Urinary bladder (tissue), 4 donors: ENCODE data around the gene MEIS2. TPM values are rescaled to one million over a fixed set of nuclear protein-coding genes. Genes with fewer than 3 reads are reported as not detected.

Experiments used
- DNase-seq: peaks from one replicate; pipeline ENCODE4 v3.0.0-alpha.2; 2015; ENCODE audit errors: extremely low spot score
- H3K27ac ChIP-seq: one replicate; pipeline ENCODE4 v1.5.1; 2013; ENCODE audit warnings: low read depth, mild to moderate bottlenecking, moderate library complexity
- H3K36me3 ChIP-seq: one replicate; pipeline ENCODE4 v1.6.1; 2013; ENCODE audit warnings: mild to moderate bottlenecking, moderate library complexity; ENCODE audit not compliant: insufficient read depth
- H3K4me1 ChIP-seq: one replicate; pipeline ENCODE4 v1.6.1; 2013; ENCODE audit warnings: mild to moderate bottlenecking, moderate library complexity; ENCODE audit not compliant: insufficient read depth
- H3K4me3 ChIP-seq: one replicate; pipeline ENCODE4 v1.5.1; 2013; ENCODE audit warnings: low read depth, low read length
- WGBS: extraction: QIAGEN DNeasy Blood & Tissue Kit; methylation state at CpG from one replicate; pipeline ENCODE4 v1.1.7; 2013; 5-methylcytosine and 5-hydroxymethylcytosine counted together
- polyA plus RNA-seq: library from polyadenylated mRNA; stranded (reverse); fragments of 200-250 nt; gene quantifications from one replicate; pipeline ENCODE4 v1.2.3, GENCODE V29; 2013
- total RNA-seq: library from RNA; depleted of rRNA; stranded (reverse); fragments of >200 nt; gene quantifications from one replicate; pipeline ENCODE4 v1.2.3, GENCODE V29; 2014
- donor health status: healthy with polysubstance abuse.
- donor health status: healthy.

The MEIS2 gene
- total and polyA plus RNA-seq, 2 donors: 79.8 to 163 TPM

DNA sequence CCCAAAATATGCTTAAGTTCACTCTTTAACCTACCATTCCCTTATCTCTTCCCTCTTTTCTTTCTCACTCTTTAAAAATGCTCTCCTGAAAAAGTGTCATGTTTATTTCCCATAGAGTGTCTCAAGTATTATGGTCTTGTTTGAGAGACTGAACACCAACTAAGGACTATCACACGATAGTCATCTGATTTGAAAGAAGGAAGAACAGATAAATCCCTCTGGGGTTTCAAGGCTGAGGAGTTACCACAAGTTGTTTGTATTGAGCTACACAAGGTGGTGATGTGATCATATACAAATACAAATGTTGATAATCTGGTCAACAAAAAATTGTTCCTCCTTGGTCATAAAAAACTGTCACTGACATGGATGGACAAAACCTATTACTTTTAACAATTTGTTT lies 13.8 kb downstream of the MEIS2 start:
- Histone ChIP-seq H3K4me1 (peaks cover 1% of the 10 kb centered on the region), H3K27ac (no peak overlapping the region), H3K4me3 (no peak overlapping the region), H3K36me3 (peaks cover 2% of the 10 kb centered on the region)
- WGBS: 32% methylated on average over 1 of the region's 1 CpG
- no peak for DNase-seq

DNA sequence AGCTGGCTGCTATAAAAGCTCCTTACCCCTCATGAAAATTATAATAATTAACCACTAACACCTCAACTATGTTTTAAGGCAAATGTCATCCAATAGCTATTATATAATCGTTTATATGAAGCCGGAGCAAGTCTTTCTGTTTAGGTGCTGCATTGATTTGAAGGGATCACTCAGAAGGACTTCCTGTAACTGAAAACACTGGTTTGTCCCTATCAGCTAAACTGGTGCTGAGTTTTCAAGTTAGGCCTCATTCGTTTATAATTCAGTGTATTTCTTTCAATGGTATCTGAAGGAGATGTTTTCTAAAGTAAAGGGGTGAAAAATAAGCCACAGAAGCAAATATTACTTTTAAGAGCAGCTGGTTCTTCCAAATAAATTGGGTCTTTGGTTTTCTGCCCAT lies 14.2 kb downstream of the MEIS2 start:
- Histone ChIP-seq H3K27ac (no peak overlapping the region), H3K4me1 (peaks cover 1% of the 10 kb centered on the region), H3K4me3 (no peak overlapping the region), H3K36me3 (peaks cover 2% of the 10 kb centered on the region)
- no peak for DNase-seq
- 27% methylated on average over 3 of the region's 3 CpGs for WGBS

DNA sequence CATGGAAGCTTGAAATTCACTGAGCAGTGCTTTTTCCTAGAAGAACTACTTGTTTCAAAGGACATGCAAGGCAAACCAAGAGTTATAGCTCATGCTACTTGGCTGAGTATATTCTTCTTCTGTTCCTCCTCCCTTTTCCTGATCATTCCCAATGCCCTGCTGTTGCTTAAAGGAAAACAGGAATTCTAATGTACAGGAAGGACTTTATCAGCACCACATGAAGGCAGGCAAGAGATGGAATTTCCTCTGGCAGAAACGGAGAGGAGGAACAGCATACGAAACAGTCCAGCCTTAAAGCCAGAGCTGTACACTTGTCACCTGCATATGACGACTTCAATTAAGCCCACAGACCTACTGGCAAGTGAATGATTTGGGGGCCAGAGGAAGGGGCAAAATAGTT lies 15.7 kb downstream of the MEIS2 start:
- no peak overlapping the region for H3K27ac ChIP-seq
- H3K4me1 ChIP-seq: peaks cover 1% of the 10 kb centered on the region
- no peak for DNase-seq
- 47% methylated on average over 3 of the region's 3 CpGs for WGBS
- H3K4me3 ChIP-seq: no peak overlapping the region
- peaks cover 2% of the 10 kb centered on the region for H3K36me3 ChIP-seq

DNA sequence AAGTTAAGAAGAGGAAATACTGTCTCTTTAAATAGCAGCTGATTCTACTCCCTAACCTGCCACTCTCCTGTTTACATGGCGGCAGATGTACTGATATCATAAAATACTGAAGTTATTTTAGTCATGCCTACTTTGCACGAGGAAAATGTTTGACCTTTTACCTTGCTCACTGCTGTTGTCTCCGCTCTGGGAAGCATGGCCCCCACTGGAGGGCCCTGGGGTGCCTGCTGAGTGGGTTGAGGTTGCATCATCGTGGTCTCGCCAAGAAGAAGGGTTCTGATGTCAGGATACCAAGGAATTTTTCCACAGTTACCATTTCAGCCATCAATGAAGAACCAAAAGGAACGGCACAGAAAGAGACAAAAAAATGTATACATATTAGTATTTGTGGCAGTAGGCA lies 16.7 kb downstream of the MEIS2 start:
- no peak overlapping the region for H3K4me3 ChIP-seq
- H3K27ac ChIP-seq: no peak overlapping the region
- H3K36me3 ChIP-seq: peaks cover 2% of the 10 kb centered on the region
- H3K4me1 ChIP-seq: peaks cover 1% of the 10 kb centered on the region
- no peak for DNase-seq
- WGBS: 56% methylated on average over 6 of the region's 6 CpGs

DNA sequence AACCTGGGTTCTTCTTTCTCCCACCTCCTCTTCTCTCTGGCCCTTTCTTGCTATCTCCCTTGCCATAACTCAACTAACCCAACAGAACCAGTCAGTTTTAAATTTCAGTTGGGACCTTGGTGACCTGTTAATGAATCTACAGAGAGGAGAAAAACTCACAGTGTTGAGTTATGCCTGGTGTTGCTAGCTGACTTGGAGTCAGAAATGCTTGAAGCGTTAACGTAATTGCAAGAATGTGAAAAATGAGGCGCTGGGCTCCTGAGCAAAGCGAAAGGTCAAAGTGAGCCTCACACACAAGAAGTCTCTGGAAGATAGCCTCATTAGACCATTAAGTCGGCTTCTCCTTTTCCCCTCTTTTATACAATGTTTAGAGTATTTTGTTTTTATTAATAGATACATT lies 18.4 kb downstream of the MEIS2 start:
- Histone ChIP-seq H3K4me1 (peaks cover 1% of the 10 kb centered on the region), H3K27ac (no peak overlapping the region), H3K4me3 (no peak overlapping the region), H3K36me3 (peaks cover 2% of the 10 kb centered on the region)
- 71% methylated on average over 5 of the region's 5 CpGs for WGBS
- no peak for DNase-seq

DNA sequence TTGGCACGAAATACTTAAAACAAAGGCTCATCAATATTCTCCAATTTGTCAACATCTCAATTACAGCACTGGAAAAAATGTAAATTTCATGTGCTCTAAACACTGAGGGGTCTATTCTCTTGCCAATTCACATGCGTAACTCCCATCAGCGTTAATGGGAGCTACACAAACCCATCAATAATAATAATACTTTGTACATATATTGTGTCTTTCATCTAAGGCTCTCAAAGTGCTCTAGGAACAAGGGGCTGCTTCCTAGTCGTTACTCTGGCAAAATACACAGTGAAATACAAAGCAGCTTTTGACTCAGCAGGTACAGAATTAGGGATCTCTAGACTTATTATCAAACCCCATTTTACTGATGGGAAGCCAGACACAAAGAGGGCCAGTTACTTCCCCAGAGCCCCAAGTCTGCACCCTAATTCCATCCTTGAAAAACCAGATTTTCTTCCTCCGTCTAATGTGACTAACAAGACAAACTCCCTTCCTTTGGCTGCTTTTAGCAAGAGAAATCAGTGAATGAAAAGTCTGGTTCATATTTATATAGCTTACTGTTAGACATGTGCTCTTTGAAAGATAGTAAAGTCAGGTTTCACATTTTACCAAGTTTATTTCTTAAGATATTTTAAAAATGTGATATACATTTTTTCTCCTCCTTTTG lies 20.0 kb downstream of the MEIS2 start:
- Histone ChIP-seq H3K4me3 (no peak overlapping the region), H3K4me1 (peaks cover 1% of the 10 kb centered on the region), H3K36me3 (no peaks in the 10 kb centered on the region), H3K27ac (no peak overlapping the region)
- WGBS: 42% methylated on average over 5 of the region's 5 CpGs
- no peak for DNase-seq

DNA sequence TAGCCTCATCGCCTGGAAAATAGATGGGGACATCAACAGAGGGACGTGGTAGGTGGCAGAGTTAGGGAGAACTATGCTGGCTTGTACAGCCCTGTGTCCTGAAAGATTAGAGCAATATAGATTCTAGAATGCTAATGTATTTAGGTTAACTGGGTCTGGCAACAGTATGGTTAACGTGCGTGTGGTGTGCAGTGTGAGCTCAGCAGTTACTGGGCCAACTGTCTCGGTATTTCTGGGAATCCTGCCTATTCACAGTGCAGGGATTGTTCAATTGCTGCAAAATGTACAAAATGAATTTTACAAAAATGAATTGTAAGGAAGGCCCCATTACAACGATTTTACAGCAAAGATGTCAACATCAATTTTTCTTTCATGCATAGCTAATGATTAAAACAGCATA lies 20.6 kb downstream of the MEIS2 start:
- Histone ChIP-seq H3K4me3 (no peak overlapping the region), H3K4me1 (peaks cover under 1% of the 10 kb centered on the region), H3K27ac (no peak overlapping the region), H3K36me3 (no peaks in the 10 kb centered on the region)
- WGBS: 21% methylated on average over 6 of the region's 6 CpGs
- DNase-seq: no peak

DNA sequence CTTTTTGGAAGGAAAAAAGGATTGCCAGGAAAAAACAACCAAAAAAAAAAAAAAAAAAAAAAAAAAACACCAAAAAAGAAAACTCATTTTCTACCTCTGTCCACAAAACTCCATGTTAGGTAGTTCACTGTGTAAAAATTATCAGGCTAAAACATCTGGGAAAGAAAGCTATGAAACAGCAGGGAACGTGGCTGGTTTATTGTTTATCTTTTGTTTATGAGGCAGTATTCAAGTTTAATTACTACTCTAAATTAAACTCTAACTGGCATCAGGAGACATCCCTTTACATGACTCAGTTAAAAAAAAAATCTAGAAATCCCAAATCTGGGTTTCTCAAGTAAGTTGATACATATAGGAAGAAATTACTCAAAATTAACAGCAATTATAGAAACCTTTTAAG lies 21.8 kb downstream of the MEIS2 start:
- no peaks in the 10 kb centered on the region for H3K4me1 ChIP-seq
- no peak overlapping the region for H3K4me3 ChIP-seq
- 21% methylated on average over 1 of the region's 1 CpG for WGBS
- DNase-seq: no peak
- H3K27ac ChIP-seq: no peak overlapping the region
- no peaks in the 10 kb centered on the region for H3K36me3 ChIP-seq

DNA sequence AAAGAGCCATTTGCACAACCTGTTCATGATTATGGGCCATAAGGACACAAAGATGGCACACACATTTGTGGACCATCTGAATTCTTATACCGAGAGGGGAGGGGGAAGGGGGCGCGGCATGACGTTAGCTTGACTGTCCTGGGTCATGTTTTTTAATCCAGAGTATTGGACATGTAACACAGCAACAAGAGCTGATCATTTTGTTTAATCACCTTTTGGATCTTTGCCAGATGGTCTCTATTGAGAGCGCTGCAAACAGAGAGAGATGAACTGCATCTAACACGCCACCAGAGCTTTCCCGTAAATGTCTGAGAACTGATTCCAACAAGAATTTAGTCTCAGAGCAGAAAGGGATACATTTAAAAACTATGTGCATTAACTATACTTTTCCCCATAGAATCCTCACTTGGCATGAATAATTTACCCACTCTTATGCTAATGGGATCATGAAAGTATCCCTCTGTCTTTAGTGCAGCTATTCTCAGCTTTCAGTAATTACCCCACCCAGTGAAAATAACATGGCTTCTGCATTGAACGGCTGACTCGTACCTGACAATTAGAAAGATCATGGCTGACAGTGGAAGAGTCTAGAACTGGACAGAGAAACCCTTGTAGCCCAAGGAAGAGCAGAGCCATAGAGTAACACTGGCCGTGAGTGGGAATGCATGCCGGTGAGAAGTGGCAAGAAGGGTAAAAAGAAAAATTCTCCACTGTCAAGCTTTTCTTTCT lies 22.6 kb downstream of the MEIS2 start:
- WGBS: 70% methylated on average over 11 of the region's 11 CpGs
- Histone ChIP-seq H3K27ac (no peak overlapping the region), H3K36me3 (no peaks in the 10 kb centered on the region), H3K4me3 (no peak overlapping the region), H3K4me1 (no peaks in the 10 kb centered on the region)
- DNase-seq: no peak

DNA sequence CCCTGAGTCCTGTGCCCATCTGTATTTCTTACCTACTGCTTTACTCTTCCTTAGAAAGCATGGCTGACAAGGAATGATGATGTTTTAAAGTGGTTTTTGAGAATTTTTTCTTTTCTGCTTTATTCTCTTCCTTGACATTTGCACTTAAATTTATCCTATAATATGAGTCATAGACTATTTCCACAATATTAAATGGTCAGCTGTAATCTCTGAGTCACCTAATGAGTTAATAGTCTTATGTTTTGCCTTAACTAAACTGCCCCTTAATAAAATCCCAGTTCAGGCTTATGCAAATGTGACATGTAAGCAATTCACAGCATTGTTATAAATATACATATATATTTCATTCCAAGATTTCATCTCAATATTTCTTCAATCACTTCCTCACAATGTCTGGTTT lies 23.8 kb downstream of the MEIS2 start:
- no peaks in the 10 kb centered on the region for H3K36me3 ChIP-seq
- H3K27ac ChIP-seq: no peak overlapping the region
- DNase-seq: no peak
- no peak overlapping the region for H3K4me3 ChIP-seq
- H3K4me1 ChIP-seq: no peaks in the 10 kb centered on the region

DNA sequence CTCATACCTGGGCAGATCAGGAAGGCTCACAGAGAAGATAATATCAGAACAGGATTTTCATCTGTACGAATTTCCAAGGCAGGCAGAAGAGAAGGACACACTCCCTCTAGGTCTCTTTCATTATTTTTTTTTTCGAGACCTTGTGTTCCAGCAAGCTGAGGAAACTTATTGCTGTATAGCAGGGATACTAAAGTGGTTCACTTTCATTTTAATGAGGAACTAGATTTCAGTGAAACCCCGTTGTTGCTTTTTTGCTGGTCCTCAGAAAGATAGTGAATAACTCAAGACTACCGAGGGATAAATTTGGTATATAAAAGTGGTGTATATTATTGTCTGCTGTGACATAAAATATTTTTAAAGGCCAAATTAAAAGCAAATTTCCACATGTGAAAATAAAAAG lies 24.6 kb downstream of the MEIS2 start:
- H3K4me3 ChIP-seq: no peak overlapping the region
- no peaks in the 10 kb centered on the region for H3K4me1 ChIP-seq
- 84% methylated on average over 4 of the region's 4 CpGs for WGBS
- no peaks in the 10 kb centered on the region for H3K36me3 ChIP-seq
- DNase-seq: no peak
- H3K27ac ChIP-seq: no peak overlapping the region

DNA sequence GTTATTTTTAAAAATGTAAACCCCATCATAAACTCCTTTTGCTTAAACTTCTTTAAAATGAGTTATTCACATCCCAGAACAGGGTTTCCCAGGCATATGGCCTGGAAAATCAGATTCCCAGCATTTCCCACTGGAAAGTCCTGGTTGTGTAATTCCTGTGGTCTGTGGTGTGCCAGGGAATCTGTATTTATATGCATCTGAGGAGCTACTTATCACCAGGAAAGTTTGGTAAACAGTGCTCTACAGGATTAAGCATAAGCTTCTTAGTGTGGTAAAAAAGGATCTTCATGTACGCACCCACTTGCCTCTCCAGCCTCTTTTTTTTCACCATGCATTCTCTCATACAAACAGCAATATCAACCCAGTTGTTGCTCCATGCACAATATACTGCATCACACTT lies 28.2 kb downstream of the MEIS2 start:
- no peaks in the 10 kb centered on the region for H3K36me3 ChIP-seq
- H3K27ac ChIP-seq: no peak overlapping the region
- WGBS: 58% methylated on average over 1 of the region's 1 CpG
- H3K4me3 ChIP-seq: no peak overlapping the region
- H3K4me1 ChIP-seq: no peaks in the 10 kb centered on the region
- no peak for DNase-seq

DNA sequence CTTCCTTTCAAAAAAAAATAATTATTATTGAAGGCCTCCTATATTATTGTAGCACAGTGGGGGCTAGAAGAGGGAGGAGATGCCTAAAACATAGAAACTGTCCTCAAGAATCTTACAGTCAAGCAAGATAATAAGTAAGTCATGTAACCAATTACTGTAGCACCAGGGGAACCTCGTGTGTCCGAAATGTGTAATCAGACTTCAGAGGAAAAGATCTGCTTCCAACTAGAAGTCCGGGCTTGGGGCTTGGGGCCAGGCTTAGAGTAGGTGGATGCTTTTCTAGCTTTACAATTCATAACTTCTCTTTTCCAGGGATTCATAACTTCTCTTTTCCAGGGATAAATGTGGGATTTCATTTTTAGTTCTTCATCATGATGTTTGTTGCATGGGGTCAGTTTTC lies 29.2 kb downstream of the MEIS2 start:
- 53% methylated on average over 3 of the region's 3 CpGs for WGBS
- no peaks in the 10 kb centered on the region for H3K4me1 ChIP-seq
- H3K27ac ChIP-seq: no peak overlapping the region
- DNase-seq: no peak
- no peaks in the 10 kb centered on the region for H3K36me3 ChIP-seq
- no peak overlapping the region for H3K4me3 ChIP-seq

DNA sequence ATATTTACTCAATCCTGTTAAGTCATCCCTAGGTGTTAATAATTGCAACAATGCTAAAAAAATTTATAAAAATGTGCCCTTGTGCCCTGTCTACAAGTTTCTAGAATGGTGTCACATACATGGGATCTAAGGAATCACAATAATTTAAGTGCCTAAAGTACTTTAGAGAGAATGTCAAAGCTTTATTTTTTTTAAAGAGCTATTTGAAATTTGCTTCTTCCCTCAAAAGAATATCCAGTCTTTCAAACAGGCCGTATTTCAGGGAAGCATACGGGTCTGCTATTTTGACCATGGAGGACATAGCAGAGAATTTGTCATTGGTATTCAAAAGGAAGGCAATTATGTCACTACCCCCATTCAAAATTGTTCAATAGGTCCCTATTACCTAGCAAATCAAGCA lies 29.7 kb downstream of the MEIS2 start:
- WGBS: 45% methylated on average over 2 of the region's 2 CpGs
- Histone ChIP-seq H3K36me3 (no peaks in the 10 kb centered on the region), H3K27ac (no peak overlapping the region), H3K4me3 (no peak overlapping the region), H3K4me1 (no peaks in the 10 kb centered on the region)
- no peak for DNase-seq
